Lower leg skin (tissue), 3 donors: ENCODE measurements around the gene SSH3.

Source experiments
- POLR2A ChIP-seq, 2 donors: fragments of 450-650 bp; IDR thresholded peaks; one replicate each; pipeline ENCODE4 v1.6.1; 2016 to 2017; ENCODE audit warnings: antibody characterized with exemption in 2 of 2, mild to moderate bottlenecking in 1 of 2, moderate library complexity in 1 of 2
- TF ChIP-seq, protein P1 (sequence below), 3 donors: fragments of 450-650 bp; IDR thresholded peaks; one replicate each; pipeline ENCODE4 v1.5.1; 2016; ENCODE audit warnings: antibody characterized with exemption in 3 of 3, mild to moderate bottlenecking in 3 of 3, moderate library complexity in 2 of 3

DNA sequence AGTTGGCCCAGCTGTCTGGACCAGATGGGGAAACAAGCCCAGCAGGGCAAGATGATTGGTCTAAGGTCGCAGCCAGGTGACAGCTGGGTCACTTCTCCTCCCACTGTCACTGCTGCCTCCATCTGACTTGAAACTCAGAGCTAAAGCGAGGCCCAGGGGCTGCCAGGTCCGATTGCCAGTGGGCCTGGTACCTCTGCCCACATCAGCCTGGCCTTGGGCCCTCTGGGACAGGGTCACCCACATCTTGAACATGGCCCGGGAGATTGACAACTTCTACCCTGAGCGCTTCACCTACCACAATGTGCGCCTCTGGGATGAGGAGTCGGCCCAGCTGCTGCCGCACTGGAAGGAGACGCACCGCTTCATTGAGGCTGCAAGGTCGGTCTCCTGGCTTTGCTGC, 5.8 kb downstream of the SSH3 start:
- TF ChIP-seq, protein P1, sequence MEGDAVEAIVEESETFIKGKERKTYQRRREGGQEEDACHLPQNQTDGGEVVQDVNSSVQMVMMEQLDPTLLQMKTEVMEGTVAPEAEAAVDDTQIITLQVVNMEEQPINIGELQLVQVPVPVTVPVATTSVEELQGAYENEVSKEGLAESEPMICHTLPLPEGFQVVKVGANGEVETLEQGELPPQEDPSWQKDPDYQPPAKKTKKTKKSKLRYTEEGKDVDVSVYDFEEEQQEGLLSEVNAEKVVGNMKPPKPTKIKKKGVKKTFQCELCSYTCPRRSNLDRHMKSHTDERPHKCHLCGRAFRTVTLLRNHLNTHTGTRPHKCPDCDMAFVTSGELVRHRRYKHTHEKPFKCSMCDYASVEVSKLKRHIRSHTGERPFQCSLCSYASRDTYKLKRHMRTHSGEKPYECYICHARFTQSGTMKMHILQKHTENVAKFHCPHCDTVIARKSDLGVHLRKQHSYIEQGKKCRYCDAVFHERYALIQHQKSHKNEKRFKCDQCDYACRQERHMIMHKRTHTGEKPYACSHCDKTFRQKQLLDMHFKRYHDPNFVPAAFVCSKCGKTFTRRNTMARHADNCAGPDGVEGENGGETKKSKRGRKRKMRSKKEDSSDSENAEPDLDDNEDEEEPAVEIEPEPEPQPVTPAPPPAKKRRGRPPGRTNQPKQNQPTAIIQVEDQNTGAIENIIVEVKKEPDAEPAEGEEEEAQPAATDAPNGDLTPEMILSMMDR (IDR thresholded peaks at IDR 0.05), result no peak
- no peak for TF ChIP-seq POLR2A (IDR thresholded peaks at IDR 0.05)
